ENCODE measurements around the gene TMEM217.

Gene TMEM217

DNA sequence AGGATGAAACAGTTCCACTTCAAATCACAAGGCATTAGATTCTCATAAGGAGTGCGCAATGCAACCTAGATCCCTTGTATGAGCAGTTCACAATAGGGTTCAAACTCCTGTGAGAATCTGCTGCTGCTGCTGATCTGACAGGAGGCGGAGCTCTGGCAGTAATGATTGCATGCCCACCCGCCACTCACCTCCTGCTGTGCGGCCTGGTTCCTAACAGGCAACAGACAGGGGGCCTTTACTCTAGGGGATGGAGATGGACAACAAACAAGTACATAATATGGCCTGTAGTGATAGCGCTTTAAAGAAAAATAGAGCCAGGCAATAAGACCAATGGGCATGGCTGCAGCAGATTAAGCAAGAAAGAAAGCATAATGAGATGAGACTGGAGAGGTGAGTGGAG lies 3.1 kb downstream of the TMEM217 start:
- H3K36me3 ChIP-seq (ENCODE audit: insufficient read depth, low read length) = no peaks in the 10 kb centered on the region
- peaks cover 23% of the 10 kb centered on the region for H3K4me1 ChIP-seq (ENCODE audit: insufficient read depth, low read length, severe bottlenecking)
- no peak overlapping the region for H3K9ac ChIP-seq (ENCODE audit: low read length)
- peaks cover 5% of the 10 kb centered on the region; the same call in 1 of the 2 replicates for H3F3A ChIP-seq (ENCODE audit: insufficient read depth, low read length)
- H4K20me1 ChIP-seq (ENCODE audit: insufficient read depth, low read length) = no peaks in the 10 kb centered on the region
- H3K27ac ChIP-seq (ENCODE audit: low read depth, low read length, poor library complexity, severe bottlenecking) = no peak overlapping the region
- H3K9me3 ChIP-seq (ENCODE audit: low read length) = no peaks in the 10 kb centered on the region
- H3K4me2 ChIP-seq (ENCODE audit: low read length) = no peak overlapping the region
- peaks cover 16% of the 10 kb centered on the region for H3K79me2 ChIP-seq (ENCODE audit: insufficient read depth, low read length)
- H3K27me3 ChIP-seq (ENCODE audit: insufficient read depth, low read length) = no peaks in the 10 kb centered on the region
- H2AFZ ChIP-seq (ENCODE audit: low read length) = no peak overlapping the region
- H3K9me2 ChIP-seq (ENCODE audit: low read depth, low read length) = no peaks in the 10 kb centered on the region
- H3K4me3 ChIP-seq (ENCODE audit: low read depth, low read length, poor library complexity, severe bottlenecking) = no peak overlapping the region
- TF ChIP-seq EZH2 (IDR thresholded peaks at IDR 0.05; ENCODE audit: borderline replicate concordance, low read length) (no peak), CTCF (IDR thresholded peaks at IDR 0.05; ENCODE audit: low read length) (no peak)

DNA sequence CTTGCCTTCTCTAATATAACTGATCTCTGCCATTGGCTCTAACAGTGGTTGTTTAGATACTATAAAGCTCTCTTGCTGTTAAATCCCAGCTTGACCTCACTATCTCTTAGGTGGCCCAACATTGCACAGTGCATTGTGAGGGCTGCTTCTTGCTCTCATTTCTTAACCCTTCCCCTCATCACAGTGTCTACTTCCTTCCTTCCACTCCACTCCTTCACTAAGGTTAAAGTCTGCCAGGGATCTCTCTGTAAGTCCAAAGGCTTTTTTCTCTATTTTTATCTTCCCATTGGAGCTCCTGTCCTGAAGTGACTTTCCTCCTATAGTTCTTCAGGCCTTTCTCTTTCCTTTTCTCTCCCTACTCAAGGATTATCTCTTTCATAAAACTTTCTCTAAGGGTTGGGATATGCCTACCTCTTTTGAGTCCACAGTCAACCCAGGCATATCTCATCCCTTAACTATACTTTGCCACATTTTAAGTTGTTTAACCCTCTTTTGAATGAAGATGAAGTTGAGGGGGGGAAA lies 4.4 kb downstream of the TMEM217 start:
- Histone ChIP-seq H2AFZ (ENCODE audit: low read length) (no peak overlapping the region), H3F3A (ENCODE audit: insufficient read depth, low read length) (peaks cover 5% of the 10 kb centered on the region; the same call in 1 of the 2 replicates), H3K4me1 (ENCODE audit: insufficient read depth, low read length, severe bottlenecking) (peaks cover 10% of the 10 kb centered on the region), H3K27ac (ENCODE audit: low read depth, low read length, poor library complexity, severe bottlenecking) (no peak overlapping the region), H3K9me2 (ENCODE audit: low read depth, low read length) (no peaks in the 10 kb centered on the region), H3K79me2 (ENCODE audit: insufficient read depth, low read length) (peaks cover 4% of the 10 kb centered on the region; the same call in 1 of the 2 replicates), H3K9me3 (ENCODE audit: low read length) (no peaks in the 10 kb centered on the region), H3K27me3 (ENCODE audit: insufficient read depth, low read length) (no peaks in the 10 kb centered on the region), H3K36me3 (ENCODE audit: insufficient read depth, low read length) (no peaks in the 10 kb centered on the region), H3K4me2 (ENCODE audit: low read length) (no peak overlapping the region), H4K20me1 (ENCODE audit: insufficient read depth, low read length) (no peaks in the 10 kb centered on the region), H3K4me3 (ENCODE audit: low read depth, low read length, poor library complexity, severe bottlenecking) (no peak overlapping the region), H3K9ac (ENCODE audit: low read length) (no peak overlapping the region)
- TF ChIP-seq CTCF (IDR thresholded peaks at IDR 0.05; ENCODE audit: low read length) (no peak), EZH2 (IDR thresholded peaks at IDR 0.05; ENCODE audit: borderline replicate concordance, low read length) (no peak)

DNA sequence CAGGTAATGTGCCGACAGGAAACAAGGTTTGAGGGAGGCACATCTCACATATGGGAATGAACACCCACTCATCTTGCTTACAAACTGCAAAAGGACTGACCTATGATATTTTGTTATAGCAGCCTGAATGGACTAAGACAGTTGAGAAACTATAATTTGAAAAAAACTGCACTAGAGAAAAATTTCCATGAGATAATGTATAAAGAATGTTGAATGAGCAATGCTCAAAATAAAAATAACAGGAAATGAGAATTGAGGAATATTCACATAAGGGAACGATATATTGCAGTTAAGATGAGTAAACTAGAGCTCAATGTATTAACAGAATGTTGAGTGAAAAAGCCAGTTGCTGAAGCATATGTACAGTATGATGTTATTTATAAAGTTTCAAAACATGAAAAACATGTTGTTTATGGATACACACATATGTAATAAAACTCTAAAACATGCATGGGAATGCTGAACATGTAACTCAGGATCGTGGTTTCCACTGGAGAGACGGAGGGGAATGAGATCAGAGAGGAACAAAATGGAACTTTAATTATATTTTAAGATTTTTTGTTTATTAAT lies 6.6 kb downstream of the TMEM217 start:
- peaks cover 2% of the 10 kb centered on the region; the same call in 1 of the 2 replicates for H3K27me3 ChIP-seq (ENCODE audit: insufficient read depth, low read length)
- H3K9me3 ChIP-seq (ENCODE audit: low read length) = no peaks in the 10 kb centered on the region
- H3K9ac ChIP-seq (ENCODE audit: low read length) = no peak overlapping the region
- no peaks in the 10 kb centered on the region for H3K9me2 ChIP-seq (ENCODE audit: low read depth, low read length)
- H3K4me2 ChIP-seq (ENCODE audit: low read length) = no peak overlapping the region
- no peaks in the 10 kb centered on the region for H3K36me3 ChIP-seq (ENCODE audit: insufficient read depth, low read length)
- no peaks in the 10 kb centered on the region for H4K20me1 ChIP-seq (ENCODE audit: insufficient read depth, low read length)
- no peak overlapping the region for H2AFZ ChIP-seq (ENCODE audit: low read length)
- TF ChIP-seq CTCF (IDR thresholded peaks at IDR 0.05; ENCODE audit: low read length) (no peak), EZH2 (IDR thresholded peaks at IDR 0.05; ENCODE audit: borderline replicate concordance, low read length) (no peak)
- H3F3A ChIP-seq (ENCODE audit: insufficient read depth, low read length) = peaks cover 5% of the 10 kb centered on the region; the same call in 1 of the 2 replicates
- no peaks in the 10 kb centered on the region for H3K79me2 ChIP-seq (ENCODE audit: insufficient read depth, low read length)
- H3K4me3 ChIP-seq (ENCODE audit: low read depth, low read length, poor library complexity, severe bottlenecking) = no peak overlapping the region
- no peak overlapping the region for H3K27ac ChIP-seq (ENCODE audit: low read depth, low read length, poor library complexity, severe bottlenecking)
- H3K4me1 ChIP-seq (ENCODE audit: insufficient read depth, low read length, severe bottlenecking) = no peaks in the 10 kb centered on the region

Data from OCI-LY1 (cell line).